Measurements from ENCODE around the gene WIPI1.

The WIPI1 gene

GRCh38 chr17:68427575-68427974 is 29.7 kb downstream of the WIPI1 start:
- Histone ChIP-seq H3K27me3 (ENCODE audit: insufficient read depth, poor library complexity, severe bottlenecking) (no peaks in the 10 kb centered on the region), H3K27ac (replicated peaks) (no peak overlapping the region), H3K4me3 (replicated peaks; ENCODE audit: insufficient read depth, low read length) (no peak overlapping the region)
- TF ChIP-seq SPI1 (IDR thresholded peaks at IDR 0.05; ENCODE audit: borderline replicate concordance, low read depth) (no peak), CTCF (IDR thresholded peaks at IDR 0.05; ENCODE audit: insufficient read depth, low read length) (no peak), GABPA (IDR thresholded peaks at IDR 0.05; ENCODE audit: low read depth) (no peak), REST (IDR thresholded peaks at IDR 0.05; ENCODE audit: insufficient replicate concordance, low read depth) (no peak), POLR2AphosphoS5 (IDR thresholded peaks at IDR 0.05; ENCODE audit: low read depth) (no peak)
- no peak for DNase-seq (ENCODE audit: low read depth in 1 of 2, low spot score in 1 of 2)

- no peak overlapping the region for H3K27ac ChIP-seq (replicated peaks)
- no peaks in the 10 kb centered on the region for H3K27me3 ChIP-seq (ENCODE audit: insufficient read depth, poor library complexity, severe bottlenecking)
- DNase-seq (ENCODE audit: low read depth in 1 of 2, low spot score in 1 of 2): no peak
- no peak overlapping the region for H3K4me3 ChIP-seq (replicated peaks; ENCODE audit: insufficient read depth, low read length)
- TF ChIP-seq SPI1 (IDR thresholded peaks at IDR 0.05; ENCODE audit: borderline replicate concordance, low read depth): no peak
Observed at GRCh38 chr17:68425979-68426378, 31.3 kb downstream of the WIPI1 start.

- no peak for DNase-seq (ENCODE audit: low read depth in 1 of 2, low spot score in 1 of 2)
- H3K27ac ChIP-seq (replicated peaks): no peak overlapping the region
Observed at GRCh38 chr17:68424861-68425260, 32.4 kb downstream of the WIPI1 start.

More at GRCh38 chr17:68424861-68425260, 32.4 kb downstream of the WIPI1 start:
- Histone ChIP-seq H3K4me3 (replicated peaks; ENCODE audit: insufficient read depth, low read length) (no peak overlapping the region), H3K27me3 (ENCODE audit: insufficient read depth, poor library complexity, severe bottlenecking) (no peaks in the 10 kb centered on the region)
- no peak for TF ChIP-seq REST (IDR thresholded peaks at IDR 0.05; ENCODE audit: insufficient replicate concordance, low read depth)
- TF ChIP-seq POLR2AphosphoS5 (IDR thresholded peaks at IDR 0.05; ENCODE audit: low read depth): no peak
- no peak for TF ChIP-seq CTCF (IDR thresholded peaks at IDR 0.05; ENCODE audit: insufficient read depth, low read length)
- no peak for TF ChIP-seq SPI1 (IDR thresholded peaks at IDR 0.05; ENCODE audit: borderline replicate concordance, low read depth)
- no peak for TF ChIP-seq GABPA (IDR thresholded peaks at IDR 0.05; ENCODE audit: low read depth)

All from HL-60 (cell line).